A549 (cell line): ENCODE measurements around the gene INKA2. TPM values are rescaled to one million over a fixed set of nuclear protein-coding genes. Genes with fewer than 3 reads are reported as not detected.

Experiments
- ATAC-seq, 2 experiments: fragments of 200-7000 bp in 1 of 2; fragments of >200 bp in 1 of 2; cut with Nextera tagmentation in 1 of 2; cut with Tn5 transposase in 1 of 2; 3 replicates each; pipeline versions ENCODE4 v1.8.0 to v1.9.1; 2018 to 2020; ENCODE audit warnings: mild to moderate bottlenecking in 1 of 2, moderate library complexity in 1 of 2
- CTCF ChIA-PET: fragments of 300-600 bp; sonication (Branson Sonifier 250); formaldehyde crosslinking; extraction: SDS; loops from one replicate; lab custom pipeline; 2021; ENCODE audit warnings: antibody characterized with exemption, inconsistent platforms; lab: Yijun Ruan, JAX
- POLR2A ChIA-PET: fragments of 350-600 bp; formaldehyde crosslinking; extraction: SDS; loops from one replicate; lab custom pipeline; 2021; ENCODE audit warnings: antibody characterized with exemption, inconsistent platforms; lab: Yijun Ruan, JAX
- DNase-seq, 2 experiments: peaks; one replicate each; pipeline versions ENCODE4 v3.0.0 to v3.0.0-alpha.2; 2011 to 2016; ENCODE audit warnings: low read depth in 1 of 2, low spot score in 1 of 2
- FAIRE-seq: peaks from 2 replicates; lab custom pipeline; 2011; peaks lifted over from hg19 to GRCh38; lab: Jason Lieb, UNC
- H3K27ac ChIP-seq, 2 experiments: fragments of >200 bp; sonication (Bioruptor Twin); formaldehyde crosslinking; 3 replicates each; pipeline ENCODE4 v1.5.1; 2016 to 2017
- H3K4me1 ChIP-seq: fragments of >200 bp; sonication (Bioruptor Twin); formaldehyde crosslinking; 3 replicates; pipeline ENCODE4 v1.6.1; 2016
- H3K4me2 ChIP-seq: fragments of >200 bp; sonication (Bioruptor Twin); formaldehyde crosslinking; 3 replicates; pipeline ENCODE4 v1.6.1; 2016
- H3K4me3 ChIP-seq: fragments of >200 bp; sonication (Bioruptor Twin); formaldehyde crosslinking; 3 replicates; pipeline ENCODE4 v1.5.1; 2016
- H3K9me3 ChIP-seq: fragments of >200 bp; sonication (Bioruptor Twin); formaldehyde crosslinking; 3 replicates; pipeline ENCODE4 v1.6.1; 2016
- CBX2 ChIP-seq: fragments of 200-600 bp; sonication (generic); IDR thresholded peaks from 2 replicates; pipeline ENCODE4 v1.6.1; 2016; ENCODE audit warnings: low read depth, mild to moderate bottlenecking, borderline replicate concordance
- CEBPB ChIP-seq, 2 experiments: fragments of >200 bp in 1 of 2; sonication (Bioruptor Twin) in 1 of 2; formaldehyde crosslinking in 1 of 2; IDR thresholded peaks; 2 replicates each; pipeline ENCODE4 v1.6.1; 2012 to 2016
- CHD2 ChIP-seq: fragments of 150-350 bp; IDR thresholded peaks from 2 replicates; pipeline ENCODE4 v1.6.1; 2014; ENCODE audit warnings: low read length; ENCODE audit not compliant: partially characterized antibody
- CHD4 ChIP-seq: fragments of 200-600 bp; sonication (generic); IDR thresholded peaks from 2 replicates; pipeline ENCODE4 v1.6.1; 2016; ENCODE audit warnings: antibody characterized with exemption, mild to moderate bottlenecking, borderline replicate concordance
- EHF ChIP-seq: fragments of 250-450 bp; sonication (Bioruptor Pico); IDR thresholded peaks from 2 replicates; pipeline ENCODE4 v1.5.0; 2020; ENCODE audit warnings: mild to moderate bottlenecking
- EP300 ChIP-seq, 2 experiments: fragments of >200 bp; sonication (Bioruptor Twin); formaldehyde crosslinking; IDR thresholded peaks; 2 replicates in 1 of 2; 3 replicates in 1 of 2; pipeline ENCODE4 v1.6.1; 2016 to 2017
- FOSB ChIP-seq: fragments of 250-450 bp; sonication (Bioruptor Pico); IDR thresholded peaks from 2 replicates; pipeline ENCODE4 v1.5.0; 2020; ENCODE audit warnings: mild to moderate bottlenecking, moderate library complexity
- FOSL2 ChIP-seq, 2 experiments: fragments of 450-650 bp in 1 of 2; fragments of >200 bp in 1 of 2; sonication (Bioruptor Twin) in 1 of 2; formaldehyde crosslinking; IDR thresholded peaks; 2 replicates each; pipeline versions ENCODE4 v1.5.0 to v1.6.1; 2016 to 2020; ENCODE audit warnings: mild to moderate bottlenecking in 1 of 2, moderate library complexity in 1 of 2
- GATA3 ChIP-seq: IDR thresholded peaks from 2 replicates; pipeline ENCODE4 v1.6.1; 2012; ENCODE audit warnings: borderline replicate concordance
- HEYL ChIP-seq: fragments of 250-450 bp; sonication (Bioruptor Pico); IDR thresholded peaks from 2 replicates; pipeline ENCODE4 v1.8.0; 2021; ENCODE audit warnings: mild to moderate bottlenecking, moderate library complexity
- HMGXB4 ChIP-seq: fragments of 250-450 bp; sonication (Bioruptor Pico); IDR thresholded peaks from 2 replicates; pipeline ENCODE4 v1.5.0; 2021; ENCODE audit warnings: mild to moderate bottlenecking, moderate library complexity, borderline replicate concordance
- HOXA7 ChIP-seq: fragments of 250-450 bp; sonication (Bioruptor Pico); IDR thresholded peaks from 2 replicates; pipeline ENCODE4 v1.5.0; 2020; ENCODE audit warnings: mild to moderate bottlenecking, moderate library complexity
- JUN ChIP-seq, 2 experiments: fragments of >200 bp; sonication (Bioruptor Twin); formaldehyde crosslinking; IDR thresholded peaks; 2 replicates in 1 of 2; 3 replicates in 1 of 2; pipeline ENCODE4 v1.6.1; 2016 to 2017
- JUNB ChIP-seq: fragments of >200 bp; sonication (Bioruptor Twin); formaldehyde crosslinking; IDR thresholded peaks from 2 replicates; pipeline ENCODE4 v1.6.1; 2016
- KDM5A ChIP-seq: fragments of 200-600 bp; sonication (generic); IDR thresholded peaks from 2 replicates; pipeline ENCODE4 v1.6.1; 2016; ENCODE audit warnings: antibody characterized with exemption, mild to moderate bottlenecking
- MYC ChIP-seq: IDR thresholded peaks from 2 replicates; pipeline ENCODE4 v1.6.1; 2012; ENCODE audit warnings: mild to moderate bottlenecking, inconsistent platforms, low read length, improper control_type of control experiment, borderline replicate concordance
- NFE2L2 ChIP-seq: fragments of 150-350 bp; conservative IDR thresholded peaks from 2 replicates; pipeline ENCODE4 v1.6.1; 2014; ENCODE audit warnings: low read length
- RARB ChIP-seq: fragments of 250-450 bp; sonication (Bioruptor Pico); IDR thresholded peaks from 2 replicates; pipeline ENCODE4 v1.8.0; 2021; ENCODE audit warnings: mild to moderate bottlenecking, moderate library complexity
- RCOR1 ChIP-seq: fragments of 150-350 bp; IDR thresholded peaks from 2 replicates; pipeline ENCODE4 v1.6.1; 2014; ENCODE audit warnings: antibody characterized with exemption, low read length, low read depth
- RFX5 ChIP-seq: fragments of 450-650 bp; IDR thresholded peaks from 2 replicates; pipeline ENCODE4 v1.7.1; 2014; ENCODE audit warnings: antibody characterized with exemption, mild to moderate bottlenecking, moderate library complexity
- SMC3 ChIP-seq: fragments of >200 bp; sonication (Bioruptor Twin); formaldehyde crosslinking; IDR thresholded peaks from 3 replicates; pipeline ENCODE4 v1.6.1; 2018; ENCODE audit warnings: inconsistent platforms
- SREBF2 ChIP-seq: fragments of 450-650 bp; IDR thresholded peaks from 2 replicates; pipeline ENCODE4 v1.6.1; 2014; ENCODE audit warnings: mild to moderate bottlenecking, moderate library complexity
- TFCP2L1 ChIP-seq: fragments of 250-450 bp; sonication (Bioruptor Pico); IDR thresholded peaks from 2 replicates; pipeline ENCODE4 v1.5.0; 2021; ENCODE audit warnings: mild to moderate bottlenecking
- ZC3H11A ChIP-seq: fragments of 450-650 bp; IDR thresholded peaks from 2 replicates; pipeline ENCODE4 v1.6.1; 2014; ENCODE audit warnings: antibody characterized with exemption, mild to moderate bottlenecking
- WGBS: methylation state at CpG from one replicate; pipeline ENCODE4 v1.1.6; 2017; ENCODE audit errors: missing lambda C conversion rate; 5-methylcytosine and 5-hydroxymethylcytosine counted together
- polyA plus RNA-seq, 4 experiments: library from polyadenylated mRNA; depleted of rRNA in 3 of 4; stranded (reverse); fragments of >200 nt; fragmentation: RNase III in 1 of 4; extraction: RNeasy Plus Mini Kit Qiagen cat#74134 plus additional on column Dnase treatment in 1 of 4; gene quantifications; 2 replicates in 3 of 4; 3 replicates in 1 of 4; pipeline ENCODE4 v1.2.3, GENCODE V29; 2011 to 2017
- TF ChIP-seq, protein P1 (sequence below): IDR thresholded peaks from 2 replicates; pipeline ENCODE4 v1.6.1; 2012
- TF ChIP-seq, protein P2 (sequence below): fragments of 200-600 bp; sonication (generic); IDR thresholded peaks from 2 replicates; pipeline ENCODE4 v1.6.1; 2016; ENCODE audit warnings: antibody characterized with exemption, mild to moderate bottlenecking, moderate library complexity

INKA2 gene
- polyA plus RNA-seq, 2 of the 4 experiments (the other 2 are of a cell fraction) = 1.2 to 1.3 TPM

DNA sequence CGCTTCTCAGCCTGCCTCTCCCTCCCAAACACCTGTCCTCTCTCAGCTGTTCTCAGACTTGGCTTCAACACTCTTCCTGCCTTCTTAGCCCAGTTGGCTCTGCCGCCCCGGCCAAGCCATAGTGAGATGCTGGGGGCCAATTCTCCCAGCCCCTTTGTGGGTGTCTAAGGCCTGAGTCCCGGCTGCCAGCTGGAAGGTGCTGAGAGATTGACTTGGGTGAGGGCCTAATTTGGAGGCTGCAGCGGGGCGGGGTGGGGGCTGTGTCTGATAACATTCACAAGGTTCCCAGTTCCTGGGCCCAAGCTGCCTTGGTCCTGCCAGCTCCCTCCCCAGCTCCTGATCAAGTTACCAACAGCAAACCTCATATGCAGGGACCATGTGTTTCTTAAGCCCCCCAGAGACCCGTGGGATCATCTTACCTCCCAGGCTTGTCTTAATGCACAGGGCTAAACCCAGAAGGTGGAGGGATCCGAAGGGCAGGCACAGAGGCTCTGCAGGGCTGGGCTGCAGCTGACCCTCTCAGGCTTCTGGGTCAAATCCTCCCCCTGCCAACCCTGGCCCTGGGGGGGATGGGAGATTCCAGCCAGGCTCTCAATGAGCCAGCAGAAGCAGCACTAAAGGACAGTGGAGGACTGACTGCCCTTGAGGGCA lies 9.8 kb downstream of the INKA2 start:
- ChIA-PET POLR2A (no interaction called here), CTCF (interaction anchor here (1.1 to 2.5 kb wide), 4 partner anchors 14 to 40 kb away, joined by 3 to 8 read pairs (median 5); no protein-coding TSS in a partner anchor)
- no peak overlapping the region for H3K27ac ChIP-seq
- no peak for FAIRE-seq
- 48% methylated on average over 4 of the region's 8 CpGs for WGBS
- no peak for ATAC-seq
- no peak overlapping the region for H3K4me2 ChIP-seq
- H3K9me3 ChIP-seq = no peaks in the 10 kb centered on the region
- TF ChIP-seq FOSB (CRISPR knock-in tag) (no peak), CBX2 (no peak), JUN (IDR thresholded peaks at IDR 0.05) (no peak), CHD2 (no peak), CEBPB (IDR thresholded peaks at IDR 0.05) (no peak), GATA3 (no peak), EP300 (IDR thresholded peaks at IDR 0.05) (no peak)
- TF ChIP-seq, protein P1, sequence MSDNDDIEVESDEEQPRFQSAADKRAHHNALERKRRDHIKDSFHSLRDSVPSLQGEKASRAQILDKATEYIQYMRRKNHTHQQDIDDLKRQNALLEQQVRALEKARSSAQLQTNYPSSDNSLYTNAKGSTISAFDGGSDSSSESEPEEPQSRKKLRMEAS = no peak
- DNase-seq = no peak
- H3K4me3 ChIP-seq = no peak overlapping the region
- 0 out of 3 replicates have a peak, but pooled peaks cover 3% of the 10 kb centered on the region for H3K4me1 ChIP-seq

- CTCF ChIA-PET = interaction anchor here (0.7 to 1.6 kb wide), 3 partner anchors 12 to 16 kb away, joined by 3 to 4 read pairs (median 3); partner anchors contain the start of gene INKA2
- DNase-seq = no peak
Observed at GRCh38 chr1:111727056-111727455, 12.1 kb downstream of the INKA2 start.

More at GRCh38 chr1:111727056-111727455, 12.1 kb downstream of the INKA2 start:
- FAIRE-seq (no peak), ATAC-seq (no peak)
- Histone ChIP-seq H3K4me3 (no peak overlapping the region), H3K4me2 (no peak overlapping the region), H3K27ac (no peak overlapping the region), H3K9me3 (no peaks in the 10 kb centered on the region), H3K4me1 (no peaks in the 10 kb centered on the region; the same call in 2 of the 3 replicates)
- no peak for TF ChIP-seq FOSL2 (IDR thresholded peaks at IDR 0.05)
- TF ChIP-seq FOSL2 (CRISPR knock-in tag; IDR thresholded peaks at IDR 0.05) = no peak
- no peak for TF ChIP-seq SMC3
- TF ChIP-seq SREBF2 = no peak
- TF ChIP-seq CBX2 = no peak
- TF ChIP-seq JUNB = no peak
- TF ChIP-seq RCOR1 = no peak
- no peak for TF ChIP-seq EHF (CRISPR knock-in tag)
- no peak for TF ChIP-seq ZC3H11A
- no peak for TF ChIP-seq TFCP2L1 (CRISPR knock-in tag)
- TF ChIP-seq CHD4 = no peak
- TF ChIP-seq HOXA7 (CRISPR knock-in tag) = no peak
- TF ChIP-seq NFE2L2 = no peak
- TF ChIP-seq RARB (CRISPR knock-in tag) = no peak
- no peak for TF ChIP-seq HEYL (CRISPR knock-in tag)
- TF ChIP-seq, protein P2, sequence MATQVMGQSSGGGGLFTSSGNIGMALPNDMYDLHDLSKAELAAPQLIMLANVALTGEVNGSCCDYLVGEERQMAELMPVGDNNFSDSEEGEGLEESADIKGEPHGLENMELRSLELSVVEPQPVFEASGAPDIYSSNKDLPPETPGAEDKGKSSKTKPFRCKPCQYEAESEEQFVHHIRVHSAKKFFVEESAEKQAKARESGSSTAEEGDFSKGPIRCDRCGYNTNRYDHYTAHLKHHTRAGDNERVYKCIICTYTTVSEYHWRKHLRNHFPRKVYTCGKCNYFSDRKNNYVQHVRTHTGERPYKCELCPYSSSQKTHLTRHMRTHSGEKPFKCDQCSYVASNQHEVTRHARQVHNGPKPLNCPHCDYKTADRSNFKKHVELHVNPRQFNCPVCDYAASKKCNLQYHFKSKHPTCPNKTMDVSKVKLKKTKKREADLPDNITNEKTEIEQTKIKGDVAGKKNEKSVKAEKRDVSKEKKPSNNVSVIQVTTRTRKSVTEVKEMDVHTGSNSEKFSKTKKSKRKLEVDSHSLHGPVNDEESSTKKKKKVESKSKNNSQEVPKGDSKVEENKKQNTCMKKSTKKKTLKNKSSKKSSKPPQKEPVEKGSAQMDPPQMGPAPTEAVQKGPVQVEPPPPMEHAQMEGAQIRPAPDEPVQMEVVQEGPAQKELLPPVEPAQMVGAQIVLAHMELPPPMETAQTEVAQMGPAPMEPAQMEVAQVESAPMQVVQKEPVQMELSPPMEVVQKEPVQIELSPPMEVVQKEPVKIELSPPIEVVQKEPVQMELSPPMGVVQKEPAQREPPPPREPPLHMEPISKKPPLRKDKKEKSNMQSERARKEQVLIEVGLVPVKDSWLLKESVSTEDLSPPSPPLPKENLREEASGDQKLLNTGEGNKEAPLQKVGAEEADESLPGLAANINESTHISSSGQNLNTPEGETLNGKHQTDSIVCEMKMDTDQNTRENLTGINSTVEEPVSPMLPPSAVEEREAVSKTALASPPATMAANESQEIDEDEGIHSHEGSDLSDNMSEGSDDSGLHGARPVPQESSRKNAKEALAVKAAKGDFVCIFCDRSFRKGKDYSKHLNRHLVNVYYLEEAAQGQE = no peak
- TF ChIP-seq EP300 (IDR thresholded peaks at IDR 0.05) = no peak
- TF ChIP-seq RFX5 = no peak
- TF ChIP-seq MYC = no peak
- no peak for TF ChIP-seq HMGXB4
- no peak for TF ChIP-seq KDM5A
- 90% methylated on average over 15 of the region's 18 CpGs for WGBS
- POLR2A ChIA-PET = interaction anchor here (1.1 kb wide), 1 partner anchor 11 kb away, joined by 3 read pairs; no protein-coding TSS in a partner anchor
